Measurements from ENCODE around the gene SCML1.

Gene SCML1, protein sequence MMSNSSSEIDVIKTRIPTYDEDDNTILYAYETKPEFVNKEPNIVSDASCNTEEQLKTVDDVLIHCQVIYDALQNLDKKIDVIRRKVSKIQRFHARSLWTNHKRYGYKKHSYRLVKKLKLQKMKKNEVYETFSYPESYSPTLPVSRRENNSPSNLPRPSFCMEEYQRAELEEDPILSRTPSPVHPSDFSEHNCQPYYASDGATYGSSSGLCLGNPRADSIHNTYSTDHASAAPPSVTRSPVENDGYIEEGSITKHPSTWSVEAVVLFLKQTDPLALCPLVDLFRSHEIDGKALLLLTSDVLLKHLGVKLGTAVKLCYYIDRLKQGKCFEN

DNA sequence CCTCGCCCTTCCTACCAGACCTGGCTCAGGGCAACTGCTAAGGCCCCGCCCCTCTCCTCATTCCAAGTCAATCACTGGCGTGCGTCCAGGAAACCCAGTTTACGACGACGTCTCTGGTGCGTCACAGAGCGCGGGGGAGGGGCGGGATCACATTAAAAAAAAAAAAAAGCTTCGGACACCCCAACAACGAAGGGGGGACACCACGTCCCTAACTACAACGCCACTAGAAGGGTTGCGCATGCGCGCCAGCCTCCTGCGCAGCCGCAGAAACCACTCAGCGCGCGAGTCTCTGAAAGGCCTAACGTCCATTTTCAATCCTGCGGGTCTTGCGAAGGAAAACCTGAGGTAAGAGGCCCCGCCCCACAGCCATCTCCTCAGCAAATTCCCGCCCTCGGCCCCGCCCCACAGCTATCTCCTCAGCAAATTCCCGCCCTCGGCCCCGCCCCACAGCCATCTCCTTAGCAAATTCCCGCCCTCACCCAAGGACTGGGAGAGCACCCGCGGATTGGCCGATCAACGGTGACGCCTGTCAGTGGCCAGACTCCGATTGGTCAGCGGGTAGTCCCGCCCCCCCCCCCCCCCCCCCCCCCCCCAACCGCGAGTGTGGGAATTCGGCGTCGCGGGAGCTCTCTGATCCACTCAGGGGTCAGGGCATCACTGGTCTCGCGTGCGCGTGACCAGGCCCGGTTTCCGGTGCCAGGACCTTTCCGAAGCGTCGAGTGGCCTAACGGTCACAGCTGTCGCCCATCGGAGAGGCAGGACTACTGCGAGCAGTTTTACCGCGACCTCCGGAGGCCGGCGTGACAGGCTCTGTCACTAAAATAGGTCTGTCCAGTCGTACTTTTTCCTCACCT lies at the start of gene SCML1:
Gene SCML1, plus strand, starts transcription at position 638 of the 854 bp plus-strand sequence. CDS start 6,694 bp downstream, outside the sequence.
- peak; percentile 96 for DNase-seq

DNA sequence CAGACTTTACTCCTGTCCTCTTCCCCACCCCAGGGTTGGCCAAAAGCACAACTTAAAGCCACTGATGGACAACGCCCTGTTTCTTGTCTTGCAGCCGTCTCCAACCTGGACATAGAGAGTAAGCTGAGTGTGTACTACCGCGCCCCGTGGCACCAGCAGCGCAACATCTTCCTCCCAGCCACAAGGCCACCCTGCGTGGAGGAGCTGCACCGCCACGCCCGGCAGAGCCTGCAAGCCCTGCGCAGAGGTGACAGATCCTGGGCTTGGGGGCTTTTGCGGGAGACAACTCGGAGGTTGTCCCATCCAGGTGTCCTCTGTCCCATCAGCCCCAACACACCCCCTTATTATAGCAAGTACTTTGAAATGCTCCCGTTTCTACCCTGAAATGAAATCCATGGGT lies 49.6 kb upstream of the SCML1 start:
- DNase-seq: no peak

DNA sequence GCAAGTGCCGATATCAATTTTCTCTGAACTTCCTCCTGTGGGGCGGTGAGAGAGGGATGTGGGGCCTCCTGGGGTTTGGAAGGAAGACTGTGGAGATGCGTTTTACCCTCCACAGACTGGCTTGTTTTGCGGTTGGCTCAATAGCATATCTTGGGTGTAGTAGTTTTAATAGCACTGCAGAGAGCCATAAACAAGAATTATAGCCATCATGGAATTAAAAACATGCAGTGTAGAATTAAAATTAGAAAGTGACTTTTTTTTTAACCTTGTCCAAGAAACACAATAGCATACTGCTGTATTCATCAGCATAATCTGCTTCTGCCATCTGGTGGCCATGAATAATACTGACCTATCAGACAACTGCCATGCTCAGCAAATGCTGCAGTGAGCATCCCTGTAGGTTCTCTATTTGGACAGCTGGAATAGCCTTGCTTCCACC lies 47.3 kb upstream of the SCML1 start:
- peak; percentile 85 for DNase-seq

DNA sequence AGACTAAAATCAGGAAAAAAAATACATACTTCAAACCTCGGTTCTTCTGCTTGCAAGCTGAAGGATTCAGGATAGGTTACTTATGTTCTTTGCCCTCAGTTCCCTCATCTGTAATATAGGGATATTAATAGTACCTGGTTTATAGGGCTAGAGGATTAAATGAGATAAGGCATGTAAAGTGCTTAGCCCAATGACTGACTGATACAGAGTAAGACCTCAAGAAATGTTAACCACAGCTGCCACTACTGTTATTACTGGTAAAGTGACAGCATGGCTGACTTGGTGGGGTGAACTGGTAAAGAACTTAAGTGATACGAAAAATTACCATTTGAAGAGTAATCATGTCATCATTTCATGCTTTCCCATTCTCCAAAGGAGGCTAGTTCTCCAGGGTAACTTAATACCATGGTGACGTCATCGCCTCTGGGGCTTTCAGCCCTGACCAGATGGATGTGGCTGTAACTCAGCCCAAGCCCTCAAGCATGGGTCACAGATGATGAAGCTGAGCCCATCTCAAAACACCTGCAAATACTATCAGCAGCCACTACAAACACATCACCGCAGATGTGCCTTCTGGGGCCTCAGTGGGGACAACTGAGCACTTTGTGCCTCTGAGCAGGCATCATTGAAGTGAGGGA lies 44.5 kb upstream of the SCML1 start:
- peak; percentile 60 for DNase-seq

DNA sequence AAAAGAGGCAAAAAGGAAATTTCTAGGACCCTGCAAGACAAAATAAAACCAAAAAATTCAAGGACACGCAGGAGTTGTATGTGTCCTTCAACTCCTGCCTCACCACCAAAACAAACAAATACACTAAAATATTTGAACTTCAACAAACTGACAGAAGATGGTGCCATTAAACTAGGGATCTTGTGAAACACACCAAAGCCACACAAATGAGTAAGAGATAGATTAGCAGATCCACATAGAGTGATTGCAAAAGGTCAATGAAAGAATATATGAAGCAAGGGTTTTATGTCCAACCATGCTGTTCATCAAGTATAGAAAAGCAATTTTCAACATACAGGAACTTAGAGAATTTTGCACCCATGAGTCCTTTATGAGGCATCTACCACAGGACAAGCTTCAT lies 40.1 kb upstream of the SCML1 start:
- peak; percentile 5 for DNase-seq

DNA sequence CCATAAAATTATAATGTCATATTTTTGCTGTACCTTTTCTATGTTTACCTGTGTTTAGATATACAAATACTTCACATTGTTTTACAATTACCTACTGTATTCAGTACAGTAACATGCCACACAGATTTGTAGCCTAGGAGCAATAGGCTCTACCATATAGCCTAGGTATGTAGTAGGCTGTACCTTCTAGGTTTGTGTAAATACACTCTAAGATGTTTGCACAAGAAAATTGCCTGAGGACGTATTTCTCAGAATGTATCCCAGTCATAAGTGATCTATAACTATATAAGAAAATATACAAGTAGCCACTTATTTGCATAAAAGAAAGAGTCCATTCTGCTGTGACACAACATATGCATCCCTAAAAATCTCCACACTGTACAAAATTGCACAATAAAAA lies 36.3 kb upstream of the SCML1 start:
- no peak for DNase-seq

DNA sequence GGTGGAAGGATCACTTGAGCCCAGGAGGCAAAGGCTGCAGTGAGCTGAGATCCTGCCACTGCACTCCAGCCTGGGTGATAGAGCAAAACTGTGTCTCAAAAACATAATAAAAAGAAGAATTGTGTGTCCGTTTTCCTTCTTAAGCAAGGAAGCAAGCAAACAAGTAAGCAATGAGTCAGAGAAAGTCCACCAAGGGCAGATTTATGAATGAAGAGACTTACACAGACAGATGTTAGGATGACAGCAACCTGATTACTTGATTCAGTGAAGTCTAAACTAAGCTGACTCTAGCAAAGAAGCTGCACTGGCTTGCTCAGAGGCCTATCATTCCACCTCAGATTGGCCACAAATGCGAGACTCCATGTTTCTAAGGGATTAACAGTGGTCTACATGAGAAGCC lies 34.1 kb upstream of the SCML1 start:
- DNase-seq: no peak

DNA sequence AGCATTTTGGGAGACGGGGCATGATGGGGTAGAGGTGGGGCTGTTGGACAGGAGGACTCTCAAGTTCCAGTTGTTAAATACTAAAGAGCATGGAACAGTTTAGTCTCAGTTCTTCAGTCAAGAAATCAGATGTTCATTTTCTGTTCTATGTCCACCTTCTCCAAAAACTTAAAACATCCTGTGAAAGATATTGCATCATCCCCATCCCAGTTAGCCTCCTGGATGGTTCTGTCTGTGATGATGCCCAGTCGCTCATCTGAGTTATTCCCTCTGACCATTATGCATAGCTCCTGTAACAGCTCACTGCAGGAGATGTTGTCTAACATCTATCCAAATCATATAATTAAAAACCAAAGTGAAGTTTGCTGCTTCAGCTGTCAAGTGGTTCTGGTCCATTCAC lies 32.1 kb upstream of the SCML1 start:
- no peak for DNase-seq

DNA sequence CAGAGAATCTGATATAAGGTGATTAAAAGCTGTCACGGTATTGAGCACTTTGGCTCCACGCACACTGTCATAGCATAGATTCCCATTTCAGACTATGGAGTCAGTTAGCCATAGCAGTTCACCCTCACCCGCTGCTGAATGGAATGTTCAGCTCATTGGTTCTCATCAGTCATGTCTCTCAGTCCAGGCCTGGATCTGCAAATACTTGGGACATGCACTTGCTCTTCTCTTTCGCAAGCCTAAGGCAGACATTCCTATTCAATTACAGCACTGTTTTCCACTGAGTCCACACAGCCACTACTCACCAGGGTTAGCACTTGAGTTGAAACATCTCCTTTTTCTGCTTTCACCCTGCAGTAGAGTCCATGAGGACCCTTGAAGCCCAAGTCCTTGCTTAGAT lies 30.6 kb upstream of the SCML1 start:
- peak; percentile 82 for DNase-seq

DNA sequence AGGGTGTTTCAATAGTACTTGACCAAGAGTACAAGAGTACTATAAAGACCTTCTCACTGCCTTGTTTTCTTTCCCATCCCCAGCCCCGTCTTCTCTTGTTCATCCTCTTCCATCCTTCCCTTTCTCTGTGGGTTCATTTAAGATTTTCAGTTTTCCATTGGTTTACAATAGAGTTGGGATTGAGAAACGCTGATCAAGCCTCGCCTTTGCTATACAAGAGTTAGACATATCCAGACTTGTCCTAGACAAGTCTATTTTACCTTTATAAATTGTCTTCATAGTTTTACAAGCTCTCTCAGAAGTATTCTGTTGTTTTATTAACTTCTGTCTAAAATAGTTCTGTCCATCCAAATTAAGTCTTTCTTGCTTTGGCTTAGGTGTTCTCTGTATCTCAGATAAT lies 29.6 kb upstream of the SCML1 start:
- DNase-seq: no peak

DNA sequence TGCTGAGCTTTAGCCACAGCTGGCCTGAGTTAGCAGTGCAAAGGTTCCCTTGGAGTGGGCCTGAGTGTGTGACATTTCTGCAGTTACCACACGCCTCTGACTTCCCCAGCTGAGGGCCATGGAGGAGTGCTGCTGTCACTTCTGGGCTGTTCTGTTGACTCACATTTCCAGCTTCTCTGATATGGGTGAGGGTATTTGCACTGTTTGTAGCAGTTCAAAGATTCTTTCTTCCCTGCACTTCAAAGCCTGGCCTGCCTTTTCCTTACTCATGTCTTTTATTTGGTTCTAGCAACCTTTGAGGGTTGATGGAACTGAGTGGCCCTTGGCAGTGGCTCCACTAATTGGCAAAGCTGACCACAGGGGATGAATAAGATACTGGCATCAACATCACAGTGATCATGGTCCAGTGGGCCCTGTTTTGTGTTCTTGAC lies 26.4 kb upstream of the SCML1 start:
- no peak for DNase-seq

DNA sequence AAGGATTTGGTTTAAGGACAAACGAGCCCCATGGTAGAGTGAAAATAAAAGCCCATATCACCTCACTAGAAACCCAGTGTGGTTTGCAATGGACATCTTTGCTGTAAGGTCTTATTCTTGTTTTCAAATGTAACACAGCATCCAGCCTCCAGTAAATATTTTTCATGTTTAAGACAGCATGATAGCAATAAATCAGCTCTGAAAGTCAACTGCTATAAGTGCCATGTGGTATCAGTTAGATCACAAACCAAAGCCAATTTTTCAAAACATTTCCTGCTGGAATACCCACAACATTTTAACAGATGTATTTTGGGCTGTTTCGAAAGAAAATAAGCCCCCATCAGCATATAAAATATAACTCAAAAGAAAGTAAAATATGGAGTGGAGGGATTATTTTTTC lies 24.0 kb upstream of the SCML1 start:
- peak; percentile 6 for DNase-seq

DNA sequence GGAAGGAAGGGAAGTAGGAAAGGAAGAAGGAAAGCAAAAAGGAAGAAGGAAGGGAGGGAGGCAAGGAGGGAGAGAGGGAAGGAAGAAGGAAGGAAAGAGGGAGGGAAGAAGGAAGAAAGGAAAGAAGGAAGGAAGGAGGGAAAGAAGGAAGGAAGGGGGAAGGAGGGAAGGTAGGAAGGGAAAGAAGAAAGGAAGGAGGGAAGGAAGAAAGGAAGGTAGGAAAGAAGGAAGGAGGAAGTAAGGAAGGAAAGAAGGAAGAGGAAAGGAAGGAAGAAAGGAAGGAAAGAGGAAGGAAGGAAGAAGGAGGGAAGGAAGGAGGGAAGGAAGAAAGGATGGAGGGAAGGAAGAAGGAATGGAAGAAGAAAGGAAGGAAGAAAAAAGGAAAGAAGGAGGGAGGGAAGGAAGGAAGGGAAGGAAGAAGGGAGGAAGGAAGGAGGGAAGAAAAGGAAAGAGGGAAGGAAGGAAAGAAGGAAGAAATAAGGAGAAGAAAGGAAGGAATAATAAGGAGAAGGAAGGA lies 18.6 kb upstream of the SCML1 start:
- DNase-seq: no peak

DNA sequence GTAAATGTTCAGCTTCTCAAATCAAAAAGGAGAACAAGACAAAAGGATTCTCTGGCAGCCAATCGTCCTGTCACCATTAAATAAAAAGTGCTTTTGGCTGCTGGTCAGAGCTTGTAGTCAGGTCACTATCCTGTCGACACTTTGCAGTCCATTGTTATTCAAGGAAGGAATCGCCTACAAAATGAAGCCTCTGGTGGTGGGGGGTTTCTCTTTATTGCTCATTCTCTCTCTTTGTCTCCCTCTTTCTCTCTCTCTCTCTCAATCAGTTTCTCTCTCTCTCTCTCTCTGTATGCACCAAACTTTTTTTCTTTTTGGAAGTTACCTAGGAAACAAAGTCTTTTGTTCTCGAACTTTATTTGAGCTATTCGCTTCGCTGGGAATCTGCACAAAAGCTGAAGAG lies 17.6 kb upstream of the SCML1 start:
- DNase-seq: no peak

DNA sequence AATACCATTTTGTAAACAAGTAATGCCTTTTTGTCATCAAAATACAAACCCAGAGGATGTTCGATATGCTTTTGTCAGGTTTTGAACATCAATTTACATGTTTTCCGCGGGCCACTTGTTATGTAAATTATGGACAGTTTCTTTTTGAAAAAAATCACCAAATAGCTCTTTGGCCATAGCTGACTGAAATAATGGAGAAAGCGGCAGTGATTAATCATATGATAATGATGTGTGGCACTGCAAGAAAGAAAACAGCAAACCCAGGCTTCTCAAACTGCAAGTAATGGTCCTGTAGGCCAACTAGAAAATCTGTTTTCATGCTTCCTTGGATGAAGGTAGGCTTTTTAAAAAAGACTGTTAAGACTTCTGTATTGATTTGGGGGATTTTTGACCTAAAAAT lies 15.6 kb upstream of the SCML1 start:
- no peak for DNase-seq

DNA sequence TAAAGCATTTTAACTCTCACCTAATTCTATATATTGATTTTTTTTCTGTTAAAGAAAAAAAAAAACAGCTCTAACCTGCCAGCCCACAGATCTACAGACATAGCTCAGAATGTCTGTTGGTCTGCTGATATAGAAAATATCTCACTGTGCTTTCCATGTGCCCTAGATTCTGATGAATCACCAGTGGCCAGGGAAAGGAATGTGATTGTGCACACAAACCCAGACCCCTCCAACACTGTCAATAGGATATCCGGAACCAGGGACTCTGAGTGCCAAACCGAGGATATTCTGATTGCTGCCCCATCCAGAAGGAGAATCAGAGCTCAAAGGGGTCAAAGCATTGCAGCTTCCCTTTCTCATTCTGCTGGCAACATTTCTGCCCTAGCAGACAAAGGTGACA lies 12.1 kb upstream of the SCML1 start:
- DNase-seq: no peak

DNA sequence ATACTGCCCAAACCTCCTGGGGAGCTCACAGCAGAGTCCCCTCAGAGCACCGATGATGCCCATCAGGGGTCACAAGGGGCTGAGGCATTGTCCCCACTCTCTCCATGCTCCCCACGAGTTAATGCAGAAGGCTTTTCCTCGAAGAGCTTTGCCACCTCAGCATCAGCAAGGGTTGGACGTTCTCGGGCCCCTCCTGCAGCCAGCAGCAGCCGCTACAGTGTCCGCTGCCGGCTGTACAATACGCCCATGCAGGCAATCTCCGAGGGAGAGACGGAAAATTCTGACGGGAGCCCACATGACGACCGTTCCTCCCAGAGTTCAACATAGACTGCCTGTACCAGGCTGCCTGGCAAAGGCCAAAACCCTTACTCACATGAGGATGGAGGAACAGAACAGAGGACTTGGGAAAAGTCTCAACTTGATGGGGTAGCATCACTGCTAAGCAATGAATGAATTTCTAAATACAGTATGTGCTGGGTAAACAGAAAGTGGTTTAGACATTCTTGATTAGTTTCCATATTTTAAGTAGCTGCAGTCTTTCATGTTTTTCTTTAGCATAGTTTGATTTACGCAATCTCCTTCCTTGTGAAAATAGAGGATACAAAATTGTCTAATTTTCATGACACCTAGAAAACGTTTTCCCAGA lies 5.0 kb upstream of the SCML1 start:
- no peak for DNase-seq

DNA sequence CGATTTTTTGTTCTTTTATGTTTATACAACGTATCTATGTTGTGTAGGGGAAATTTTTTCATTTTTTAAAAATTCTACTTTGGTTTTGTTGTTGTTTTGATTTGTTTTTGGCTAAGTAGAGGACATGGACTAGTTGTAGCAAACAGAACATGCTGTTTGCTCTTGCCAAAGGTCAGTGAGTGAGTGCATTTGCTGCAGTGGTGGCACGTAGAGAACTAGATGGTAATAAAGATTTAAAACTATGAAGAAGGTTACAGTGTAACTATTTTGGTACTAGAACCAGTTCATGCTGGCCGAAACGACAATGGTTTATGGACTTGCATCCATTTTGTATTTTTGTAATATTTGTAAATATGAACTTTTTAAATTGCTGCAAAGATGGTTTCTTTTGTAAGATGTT lies 1.9 kb upstream of the SCML1 start:
- no peak for DNase-seq

DNA sequence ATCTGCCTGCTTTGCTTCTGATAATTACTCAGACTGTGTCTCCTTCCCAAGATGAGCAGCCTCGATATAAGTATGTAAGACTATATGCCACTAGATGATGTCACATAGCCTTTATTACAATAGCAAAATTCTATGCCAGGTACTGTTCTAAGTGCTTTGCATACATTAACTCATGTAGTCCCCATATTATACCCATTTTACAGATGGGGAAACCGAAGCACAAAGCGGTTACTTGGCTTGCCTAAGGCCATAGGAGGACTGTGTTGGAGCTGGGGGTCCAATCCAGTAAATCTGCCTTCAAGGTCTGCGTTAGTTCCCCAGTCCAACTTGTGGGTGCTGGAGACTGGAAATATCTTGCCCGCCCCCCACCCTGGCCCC lies 826 bp upstream of the SCML1 start:
- no peak for DNase-seq

DNA sequence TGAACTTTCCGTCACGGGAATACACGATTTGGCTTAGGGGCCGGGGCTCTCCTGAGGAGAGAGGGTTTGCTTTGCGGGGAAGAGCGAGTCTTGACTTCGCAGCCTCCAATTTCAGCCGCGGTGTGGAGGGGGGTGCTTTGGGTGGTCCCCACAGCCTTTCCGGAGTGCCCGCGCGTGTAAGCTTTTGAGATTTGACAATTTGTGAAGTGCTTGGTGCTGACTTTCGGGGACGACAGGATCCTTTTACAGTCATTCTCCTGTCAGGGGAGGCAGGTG lies 355 bp downstream of the SCML1 start:
- DNase-seq: no peak

DNA sequence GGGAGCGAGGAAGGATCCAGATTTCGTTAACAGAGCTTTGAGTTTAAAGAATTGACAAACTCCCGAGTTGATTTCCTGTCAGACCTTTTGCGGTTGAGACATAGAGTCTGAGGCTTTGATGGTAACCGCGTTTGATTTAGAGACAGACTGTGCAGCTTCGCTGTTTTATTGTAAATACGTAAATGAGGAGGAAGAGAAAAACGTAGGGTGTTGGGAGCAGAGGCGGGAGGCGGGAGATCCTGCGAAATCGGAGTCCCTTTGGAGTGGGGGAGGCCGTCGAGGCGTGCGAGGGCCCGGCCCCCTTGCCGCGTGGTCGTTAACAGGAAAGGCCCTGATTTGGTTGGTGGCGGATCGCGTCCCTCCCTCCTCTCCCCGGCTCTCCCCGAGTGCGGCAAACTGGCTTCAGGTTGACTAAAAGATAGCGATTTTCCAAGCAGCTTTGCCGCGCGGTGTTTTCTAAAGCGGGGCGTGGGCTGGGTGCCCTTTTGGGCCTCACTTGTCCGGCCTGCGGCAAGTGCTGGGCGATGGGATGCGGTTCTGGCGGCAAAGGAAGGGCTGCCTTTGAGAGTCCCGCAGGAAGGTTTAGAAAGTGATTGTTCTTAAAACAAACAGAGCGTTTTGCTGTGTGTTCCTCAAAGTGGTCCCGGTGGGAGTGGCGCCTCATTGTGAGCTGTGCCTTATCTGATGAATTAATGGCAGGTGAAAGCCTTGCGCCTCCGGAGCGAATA lies 857 bp downstream of the SCML1 start:
- peak; percentile 21 for DNase-seq

DNA sequence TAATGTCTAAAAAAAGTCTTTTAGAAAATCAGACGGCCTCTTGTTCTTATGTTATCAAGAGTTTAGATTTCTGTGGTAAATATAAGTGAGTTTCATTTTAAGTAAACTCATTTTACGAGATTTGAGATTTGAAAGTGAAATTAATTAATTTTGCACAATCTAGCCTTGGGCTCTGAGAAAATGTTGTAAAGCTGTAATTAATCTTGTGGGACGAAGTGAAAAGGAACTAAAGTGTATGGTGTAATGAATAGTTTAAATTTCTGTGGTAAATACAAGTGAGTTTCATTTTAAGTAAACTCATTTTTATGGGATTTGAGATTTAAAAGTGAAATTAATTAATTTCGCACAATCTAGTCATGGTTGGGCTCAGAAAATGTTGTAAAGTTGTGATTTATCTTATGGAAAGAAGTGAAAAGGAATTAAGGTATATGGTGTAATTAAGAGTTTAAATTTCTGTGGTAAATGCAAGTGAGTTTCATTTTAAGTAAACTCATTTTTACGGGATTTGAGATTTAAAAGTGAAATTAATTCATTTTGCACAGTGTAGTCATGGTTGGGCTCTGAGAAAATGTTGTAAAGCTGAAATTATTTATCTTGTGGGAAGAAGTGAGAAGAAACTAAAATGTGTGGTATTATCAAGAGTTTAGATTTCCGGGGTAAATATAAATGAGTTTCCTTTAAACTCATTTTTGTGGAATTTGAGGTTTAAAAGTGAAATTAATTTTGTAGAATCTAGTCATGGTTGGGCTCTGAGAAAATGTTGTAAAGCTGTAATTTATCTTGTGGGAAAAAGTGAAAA lies 1.6 kb downstream of the SCML1 start:
- no peak for DNase-seq

Measured in fibroblast of upper back skin (primary cell).